Lower lobe of right lung (tissue), 2 donors: ENCODE results near the gene TEKT5. TPM values are rescaled to one million over a fixed set of nuclear protein-coding genes. Genes with fewer than 3 reads are reported as not detected.

Source experiments
- ATAC-seq, 2 donors: fragments of 200-7000 bp; cut with Tn5 transposase; one replicate each; pipeline ENCODE4 v1.9.1; 2020 to 2022; ENCODE audit warnings: mild to moderate bottlenecking in 2 of 2, moderate library complexity in 2 of 2
- DNase-seq: peaks from one replicate; pipeline ENCODE4 v3.0.0-alpha.2; 2020
- H3K27ac ChIP-seq: fragments of 200-600 bp; one replicate; pipeline ENCODE4 v1.8.0; 2022
- H3K27me3 ChIP-seq: fragments of 200-600 bp; one replicate; pipeline ENCODE4 v1.8.0; 2022; ENCODE audit warnings: low read depth
- H3K36me3 ChIP-seq: fragments of 200-600 bp; one replicate; pipeline ENCODE4 v1.8.0; 2022; ENCODE audit warnings: mild to moderate bottlenecking
- H3K4me1 ChIP-seq: fragments of 200-600 bp; one replicate; pipeline ENCODE4 v1.8.0; 2022
- H3K4me3 ChIP-seq: fragments of 200-600 bp; one replicate; pipeline ENCODE4 v1.8.0; 2022; ENCODE audit warnings: mild to moderate bottlenecking
- H3K9me3 ChIP-seq: fragments of 200-600 bp; one replicate; pipeline ENCODE4 v1.8.0; 2022
- CTCF ChIP-seq: fragments of 200-600 bp; IDR thresholded peaks from one replicate; pipeline ENCODE4 v1.8.0; 2022; ENCODE audit warnings: antibody characterized with exemption, mild to moderate bottlenecking
- intact Hi-C: fragments of 100-400 bp; cut with DNase I; formaldehyde crosslinking; loops from one replicate; pipeline ENCODE4 v1.11.0; 2022
- total RNA-seq: library from RNA; stranded (reverse); fragmentation: NEBNext Ultra II Directional; extraction: Animal tissue kit (Norgen Biotek cat#: 25700); gene quantifications from one replicate; pipeline ENCODE4 v1.2.1, GENCODE V29; 2021
- donor health status: DM: no; HTN: yes; CAD: no; lungs with severe emphysema.

The TEKT5 gene
- total RNA-seq, 1 donor from 2014 or later, result not detected

GRCh38 chr16:10678655-10679054, 16.1 kb downstream of the TEKT5 start:
- no peak for DNase-seq
- ATAC-seq, result no peak
- no peak for TF ChIP-seq CTCF
- Histone ChIP-seq H3K27me3 (no peaks in the 10 kb centered on the region), H3K27ac (no peak overlapping the region), H3K4me1 (no peaks in the 10 kb centered on the region), H3K36me3 (no peaks in the 10 kb centered on the region), H3K4me3 (no peak overlapping the region), H3K9me3 (no peaks in the 10 kb centered on the region)
- intact Hi-C loops, result no loop called here

DNA sequence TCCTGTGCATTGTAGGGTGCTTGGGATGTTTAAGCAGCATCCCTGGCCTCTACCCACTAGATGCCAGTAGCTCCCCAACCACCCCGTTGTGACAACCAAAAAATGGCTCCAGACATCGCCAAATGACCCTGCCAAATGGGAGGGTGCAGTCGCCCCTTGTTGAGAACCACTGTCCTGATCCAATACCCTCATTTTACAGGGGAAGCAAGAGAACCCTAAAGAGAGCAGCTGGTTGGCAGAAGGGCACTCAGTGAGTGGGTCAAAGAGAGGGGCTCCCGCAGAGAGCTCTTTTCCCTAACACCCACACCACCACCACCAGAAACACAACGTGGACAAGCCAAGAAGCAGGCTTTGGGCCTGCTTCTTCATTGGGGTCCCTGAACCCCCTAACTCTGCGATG, 18.4 kb downstream of the TEKT5 start:
- ATAC-seq (no peak), DNase-seq (no peak)
- no peak overlapping the region for H3K4me3 ChIP-seq
- no peaks in the 10 kb centered on the region for H3K9me3 ChIP-seq
- H3K4me1 ChIP-seq, result no peaks in the 10 kb centered on the region
- H3K36me3 ChIP-seq, result no peaks in the 10 kb centered on the region
- no peak for TF ChIP-seq CTCF
- intact Hi-C loops, result no loop called here
- H3K27ac ChIP-seq, result no peak overlapping the region
- H3K27me3 ChIP-seq, result no peaks in the 10 kb centered on the region

- Histone ChIP-seq H3K4me1 (no peaks in the 10 kb centered on the region), H3K27ac (no peak overlapping the region), H3K27me3 (no peaks in the 10 kb centered on the region), H3K9me3 (no peaks in the 10 kb centered on the region), H3K36me3 (no peaks in the 10 kb centered on the region), H3K4me3 (no peak overlapping the region)
- ATAC-seq, result no peak
- no peak for DNase-seq
- intact Hi-C loops, result no loop called here
- no peak for TF ChIP-seq CTCF
Observed at GRCh38 chr16:10675861-10676260, 18.9 kb downstream of the TEKT5 start.

GRCh38 chr16:10675216-10675615, 19.5 kb downstream of the TEKT5 start:
- H3K27me3 ChIP-seq, result no peaks in the 10 kb centered on the region
- ATAC-seq, result no peak
- H3K27ac ChIP-seq, result no peak overlapping the region
- H3K9me3 ChIP-seq, result no peaks in the 10 kb centered on the region
- intact Hi-C loops, result no loop called here
- DNase-seq, result no peak
- H3K4me1 ChIP-seq, result no peaks in the 10 kb centered on the region
- no peaks in the 10 kb centered on the region for H3K36me3 ChIP-seq
- H3K4me3 ChIP-seq, result no peak overlapping the region
- TF ChIP-seq CTCF, result no peak

DNA sequence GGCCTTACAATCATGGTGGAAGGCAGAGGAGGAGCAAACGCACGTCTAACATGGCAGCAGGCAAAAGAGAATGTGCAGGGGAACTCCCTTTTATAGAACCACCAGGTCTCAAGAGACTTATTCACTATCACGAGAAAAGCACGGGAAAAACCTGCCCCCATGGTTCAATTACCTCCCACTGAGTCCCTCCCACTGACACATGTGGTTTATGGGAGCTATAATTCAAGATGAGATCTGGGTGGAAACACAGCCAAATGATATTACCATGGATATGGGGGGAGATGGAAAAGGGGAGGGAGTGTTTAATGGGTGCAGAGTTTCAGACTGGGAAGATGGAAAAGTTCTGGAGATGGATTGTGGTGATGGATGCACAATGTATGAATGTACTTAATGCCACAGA, 23.0 kb downstream of the TEKT5 start:
- intact Hi-C loops, result no loop called here
- no peak overlapping the region for H3K27ac ChIP-seq
- ATAC-seq (no peak), DNase-seq (no peak)
- H3K36me3 ChIP-seq, result no peaks in the 10 kb centered on the region
- H3K9me3 ChIP-seq, result no peaks in the 10 kb centered on the region
- no peaks in the 10 kb centered on the region for H3K4me1 ChIP-seq
- no peaks in the 10 kb centered on the region for H3K27me3 ChIP-seq
- no peak for TF ChIP-seq CTCF
- H3K4me3 ChIP-seq, result no peak overlapping the region

DNA sequence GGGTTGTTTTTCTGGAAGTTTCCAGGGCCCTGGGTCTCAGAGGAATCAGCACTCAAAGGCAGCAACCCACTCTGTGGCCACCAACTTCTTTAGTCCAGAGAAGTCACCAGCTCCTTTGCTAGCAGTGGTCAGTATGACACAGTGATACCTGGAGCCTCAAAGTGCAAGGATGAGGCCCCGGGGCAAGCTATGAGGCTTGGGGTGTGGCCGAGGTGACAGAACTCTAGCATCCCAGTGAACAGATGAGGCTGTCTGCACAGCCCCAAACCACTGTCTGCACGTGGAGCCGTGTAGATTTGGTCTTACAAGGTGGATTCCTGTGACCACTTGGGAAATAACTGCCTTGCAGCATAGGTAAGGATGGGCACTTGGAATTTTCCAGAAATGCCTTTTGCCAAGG, 24.9 kb downstream of the TEKT5 start:
- H3K27me3 ChIP-seq, result no peaks in the 10 kb centered on the region
- H3K9me3 ChIP-seq, result no peaks in the 10 kb centered on the region
- no peak for ATAC-seq

More for the DNA sequence above, 24.9 kb downstream of the TEKT5 start:
- Histone ChIP-seq H3K27ac (no peak overlapping the region), H3K4me3 (no peak overlapping the region), H3K4me1 (no peaks in the 10 kb centered on the region), H3K36me3 (no peaks in the 10 kb centered on the region)
- no peak for TF ChIP-seq CTCF
- DNase-seq, result no peak
- intact Hi-C loops, result no loop called here
